Measurements from ENCODE around the gene CHST11.

Gene CHST11

DNA sequence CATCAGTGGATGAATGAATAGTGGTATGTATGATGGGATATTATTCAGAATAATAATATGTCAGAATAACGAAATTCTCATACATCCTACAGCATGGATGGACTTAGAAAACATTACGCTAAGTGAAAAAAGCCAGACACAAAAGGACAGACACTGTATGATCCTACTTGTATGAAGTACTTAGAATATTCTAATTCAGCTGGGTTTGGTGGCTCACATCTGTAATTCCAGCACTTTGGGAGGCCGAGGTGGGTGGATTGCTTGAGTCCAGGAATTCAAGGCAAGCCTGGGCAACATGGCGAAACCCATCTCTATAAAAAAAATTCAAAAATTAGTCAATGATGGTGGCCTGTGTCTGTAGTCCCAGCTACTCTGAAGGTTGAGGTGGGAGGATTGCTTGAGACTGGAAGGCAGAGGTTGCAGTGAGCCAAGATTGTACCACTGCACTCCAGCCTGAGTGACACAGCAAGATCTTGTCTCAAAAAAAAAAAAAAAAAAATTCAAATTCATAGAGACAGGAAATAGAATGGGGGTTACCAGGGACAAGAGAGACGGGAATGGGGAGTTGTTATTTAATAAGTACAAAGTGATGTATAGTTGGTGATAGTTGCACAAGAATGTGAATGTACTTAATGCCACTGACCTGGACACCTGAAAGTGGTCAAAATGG, 132.3 kb downstream of the CHST11 start:
- no peak for DNase-seq

GRCh38 chr12:104590022-104590421, 133.3 kb downstream of the CHST11 start:
- no peak for DNase-seq

GRCh38 chr12:104591257-104591885, 134.6 kb downstream of the CHST11 start:
- DNase-seq = no peak

- no peak for DNase-seq
Observed at GRCh38 chr12:104593482-104593881, 136.7 kb downstream of the CHST11 start.

DNA sequence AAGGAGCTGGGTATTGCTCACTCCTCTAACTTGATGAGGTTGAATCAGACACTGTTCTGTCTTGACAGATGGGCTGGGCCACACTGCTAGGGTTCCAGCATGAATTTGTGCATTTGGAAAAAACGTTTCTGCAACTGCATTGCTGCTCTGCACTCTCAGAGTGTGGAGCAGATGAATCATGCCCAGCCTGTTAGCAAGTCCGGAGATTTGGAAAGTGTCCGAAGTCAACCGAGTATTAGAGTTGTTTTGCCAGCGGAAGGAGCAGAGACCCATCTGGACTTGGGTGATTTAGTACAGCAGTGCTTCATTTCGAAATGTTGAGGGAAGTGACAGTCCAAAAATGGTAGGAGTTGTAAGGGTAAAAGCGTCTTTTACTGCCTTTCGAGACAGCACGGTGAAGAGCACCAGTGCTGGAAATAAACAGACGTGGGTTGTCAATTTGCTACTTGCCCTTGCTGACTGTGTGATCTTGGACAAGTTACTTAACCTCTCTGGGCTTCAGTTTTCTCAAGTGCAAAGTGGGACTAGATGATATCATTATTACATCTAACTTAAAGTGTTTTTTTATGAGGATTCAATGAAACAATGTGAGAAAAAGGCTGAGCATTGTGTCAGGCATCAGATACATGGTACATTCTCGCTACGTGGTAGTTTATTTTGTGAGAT, 139.5 kb downstream of the CHST11 start:
- DNase-seq = no peak

DNA sequence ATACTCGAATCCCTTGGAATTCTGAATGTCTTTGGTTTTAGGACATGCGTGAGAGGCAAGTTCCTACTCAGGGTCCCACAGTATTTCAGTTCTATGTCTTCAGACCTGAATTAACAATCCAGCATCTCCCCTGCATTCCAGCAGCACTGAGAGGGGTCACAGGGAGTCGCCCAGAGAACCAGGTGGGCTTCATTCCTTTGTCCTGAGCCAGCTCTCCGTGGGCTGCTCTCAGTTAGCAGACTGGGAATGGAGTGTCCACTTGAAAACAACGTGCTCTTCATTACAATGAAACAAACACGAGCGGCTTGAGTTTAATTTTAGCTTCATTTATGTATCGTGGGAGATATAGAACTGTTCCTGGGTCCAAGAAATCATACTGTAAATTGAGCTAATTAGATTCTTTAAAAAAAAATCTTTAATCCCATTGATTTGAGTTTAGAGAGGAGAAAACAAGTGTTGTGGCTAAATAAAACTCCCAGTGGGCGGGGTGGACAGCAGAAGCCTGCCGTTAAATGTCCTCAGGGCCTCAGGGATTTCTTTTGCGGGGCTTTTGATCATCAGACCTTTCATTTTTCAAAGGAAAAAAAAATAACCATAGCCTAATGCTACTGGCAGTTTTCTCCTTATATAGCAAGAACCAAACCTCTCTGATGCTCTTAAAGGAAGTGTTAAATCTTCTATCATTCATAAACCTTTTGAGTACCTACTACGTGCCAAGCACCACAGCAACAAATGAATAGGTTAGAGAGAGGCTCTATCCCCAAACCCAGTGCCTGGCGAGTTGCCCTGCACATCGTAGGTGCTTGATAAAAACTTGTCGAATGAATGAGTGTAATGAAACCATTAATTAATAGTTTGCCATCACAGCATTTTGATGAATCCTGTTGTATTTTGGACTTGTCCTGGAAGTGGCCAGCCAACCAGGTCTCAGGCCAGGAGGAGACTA, 140.4 kb downstream of the CHST11 start:
- no peak for DNase-seq

DNA sequence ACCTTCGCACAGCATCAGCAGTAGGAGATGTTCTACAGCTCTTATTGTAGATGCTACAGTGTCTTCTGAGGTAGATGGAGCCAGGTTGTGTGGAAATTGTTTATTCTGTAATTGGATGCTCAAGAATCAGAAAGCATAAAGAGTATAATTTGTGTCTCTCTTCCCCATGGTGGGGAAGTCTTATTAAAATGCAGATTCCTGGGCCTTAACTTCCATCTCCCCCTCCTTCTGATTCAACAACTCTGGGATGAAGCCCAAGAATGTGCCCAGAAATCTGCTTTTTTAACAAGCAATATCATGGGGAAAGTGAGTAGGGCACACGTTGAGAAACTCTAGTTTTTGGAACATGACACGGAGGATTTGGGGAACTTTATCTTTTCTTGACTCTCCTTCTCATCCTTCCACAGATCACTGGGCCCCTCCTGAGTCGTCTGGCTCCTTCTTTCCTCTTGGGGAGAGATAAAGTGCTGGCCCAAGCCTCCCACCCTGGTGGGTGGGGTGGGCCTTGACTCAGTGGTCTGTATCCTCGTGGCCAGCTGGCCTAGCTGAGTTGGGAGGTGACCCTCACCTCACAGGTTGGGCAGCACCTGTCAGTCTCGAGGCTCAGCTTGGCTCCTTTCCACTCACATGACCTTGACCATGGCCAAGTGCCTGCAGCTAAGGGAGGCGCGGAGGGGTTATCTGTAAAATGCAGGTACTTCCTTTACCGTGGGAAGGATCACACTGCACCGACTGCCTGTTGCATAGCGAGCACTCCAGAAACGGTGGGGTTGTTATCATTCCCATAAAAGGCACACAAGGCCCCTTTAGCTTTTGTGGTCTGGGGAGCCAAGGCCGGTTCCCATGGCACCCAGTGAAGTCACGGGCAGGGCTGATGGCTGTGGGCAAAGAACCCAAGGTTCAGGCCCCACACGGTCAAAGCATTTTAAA, 141.9 kb downstream of the CHST11 start:
- DNase-seq = no peak

DNA sequence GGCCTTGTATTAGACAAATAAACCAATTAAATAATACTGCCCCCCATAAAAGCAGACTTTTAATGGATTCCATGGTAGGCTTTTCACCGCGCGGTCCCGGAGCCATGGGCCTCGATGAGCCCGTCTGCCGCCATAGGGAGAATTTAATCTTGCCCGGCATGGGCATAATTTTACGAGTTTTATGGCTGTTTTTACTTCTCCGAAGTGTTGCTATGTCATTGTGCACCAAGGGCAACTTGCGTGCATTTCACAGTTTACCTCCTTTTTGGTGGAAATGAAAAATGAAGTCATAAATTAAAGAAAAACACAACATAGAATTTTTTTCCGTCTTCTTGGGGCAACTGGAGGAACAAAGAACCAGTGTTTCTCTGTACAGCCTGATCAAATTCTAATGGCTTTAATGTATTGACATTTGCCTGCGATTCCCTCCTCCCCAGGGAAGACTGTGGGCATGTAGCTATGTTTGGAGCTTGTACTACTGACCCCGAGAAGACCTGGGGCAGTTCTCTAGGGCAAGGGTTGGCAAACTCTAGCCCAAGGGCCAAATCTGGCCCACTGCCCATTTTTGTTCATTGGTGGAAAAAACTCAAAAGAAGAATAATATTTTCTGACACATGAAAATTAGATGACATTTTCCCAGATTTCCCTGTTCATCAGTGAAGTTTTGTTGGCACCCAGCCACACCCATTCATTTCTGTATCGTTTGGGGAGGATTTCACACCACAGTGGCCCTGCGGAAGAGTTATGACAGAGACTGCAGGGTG, 142.7 kb downstream of the CHST11 start:
- no peak for DNase-seq

DNA sequence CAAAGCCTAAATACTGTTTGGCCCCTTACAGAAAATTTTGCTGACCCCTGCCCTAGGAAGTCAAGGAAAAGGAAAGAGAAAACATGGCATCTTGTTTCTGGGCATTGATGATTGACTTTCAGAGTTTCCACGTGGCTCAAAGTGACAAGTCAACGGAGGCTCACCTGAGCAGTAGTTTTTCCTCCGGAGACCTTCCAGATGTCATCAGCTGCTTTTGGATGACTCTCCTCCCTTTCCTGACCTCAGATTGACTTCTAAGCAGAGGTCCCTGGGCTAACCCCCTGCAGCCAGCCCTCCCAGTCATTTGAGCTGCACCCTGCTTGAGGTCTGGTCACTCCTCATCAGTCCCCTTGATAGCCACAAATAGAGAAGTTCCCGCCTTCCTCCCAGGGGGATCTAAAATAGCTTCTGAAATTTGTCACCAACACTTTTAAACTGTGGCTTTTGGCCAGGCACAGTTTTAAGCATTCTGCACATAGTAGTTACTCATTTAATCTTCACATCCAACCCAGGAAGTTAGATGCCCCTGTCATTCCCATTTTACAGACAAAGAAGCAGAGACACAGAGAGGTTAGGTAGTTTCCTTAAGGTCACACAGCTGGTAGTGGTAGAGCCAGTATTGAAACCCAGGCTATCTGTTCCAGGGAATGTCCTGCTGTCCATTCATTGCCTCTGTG, 143.4 kb downstream of the CHST11 start:
- DNase-seq = no peak

DNA sequence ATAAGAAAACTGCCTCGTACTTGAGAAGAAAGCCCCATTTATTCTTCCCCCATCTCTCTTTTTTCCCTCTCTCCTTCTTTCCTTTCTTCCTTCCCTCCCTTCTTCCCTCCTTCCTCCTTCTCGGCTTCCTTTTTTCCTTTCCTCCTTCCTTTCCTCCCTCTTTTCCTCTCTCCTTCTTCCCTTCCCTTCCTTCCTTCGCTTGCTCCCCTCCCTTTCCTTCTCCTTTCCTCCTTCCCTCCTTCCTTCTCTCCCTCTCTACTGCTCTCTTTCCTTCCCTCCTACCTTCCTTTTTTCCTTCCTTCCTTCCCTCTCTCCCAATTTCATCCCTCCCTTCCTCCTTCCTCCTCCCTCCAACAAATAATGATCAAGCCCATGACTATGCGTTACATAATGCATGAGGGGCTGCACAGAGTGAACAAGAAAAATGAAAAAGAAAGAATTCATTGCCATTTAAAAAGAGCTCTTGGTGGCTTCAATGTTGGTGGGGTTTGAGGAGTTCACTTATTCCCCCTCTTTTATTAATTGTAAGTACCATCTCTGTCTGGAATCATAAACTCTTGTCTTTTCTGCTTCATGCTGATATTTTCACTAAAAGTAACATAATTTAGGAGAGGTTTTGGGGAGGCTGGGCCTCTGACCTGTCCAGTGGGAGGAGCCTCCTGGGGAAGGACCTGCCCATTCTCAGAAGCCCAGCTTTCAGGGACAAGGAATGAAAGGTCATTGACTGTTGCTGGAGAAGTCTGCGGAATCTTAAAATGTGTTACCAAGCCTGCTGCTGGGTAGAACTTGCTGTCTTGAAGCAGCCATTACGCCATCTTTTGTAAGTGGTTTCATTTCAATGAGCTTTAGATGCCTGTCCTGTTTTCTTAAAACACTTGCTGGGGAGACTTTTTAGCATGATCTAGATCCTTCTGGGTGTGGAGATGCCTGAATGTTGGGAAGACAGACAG, 144.3 kb downstream of the CHST11 start:
- DNase-seq = no peak

GRCh38 chr12:104602406-104602805, 145.7 kb downstream of the CHST11 start:
- DNase-seq = no peak

DNA sequence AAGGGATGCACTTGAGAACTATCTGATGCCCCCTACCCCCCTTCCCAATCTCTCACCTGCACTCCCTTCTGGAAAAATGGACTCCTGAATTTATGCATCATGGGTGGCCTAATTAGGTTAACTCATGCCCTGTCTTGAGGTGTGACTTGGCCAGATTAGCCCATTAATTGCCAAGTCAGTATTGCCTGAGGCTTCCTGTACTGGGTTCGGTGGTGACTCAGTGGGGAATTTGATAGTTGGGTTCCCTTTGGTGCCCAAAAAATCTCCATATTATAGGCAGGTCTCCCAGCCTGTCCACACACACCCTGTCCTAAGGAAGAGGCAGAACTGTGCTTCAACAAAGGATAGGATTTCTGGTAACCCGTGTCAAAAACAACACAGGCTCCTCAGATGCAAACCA, 146.1 kb downstream of the CHST11 start:
- no peak for DNase-seq

GRCh38 chr12:104603545-104603973, 146.8 kb downstream of the CHST11 start:
- no peak for DNase-seq

DNA sequence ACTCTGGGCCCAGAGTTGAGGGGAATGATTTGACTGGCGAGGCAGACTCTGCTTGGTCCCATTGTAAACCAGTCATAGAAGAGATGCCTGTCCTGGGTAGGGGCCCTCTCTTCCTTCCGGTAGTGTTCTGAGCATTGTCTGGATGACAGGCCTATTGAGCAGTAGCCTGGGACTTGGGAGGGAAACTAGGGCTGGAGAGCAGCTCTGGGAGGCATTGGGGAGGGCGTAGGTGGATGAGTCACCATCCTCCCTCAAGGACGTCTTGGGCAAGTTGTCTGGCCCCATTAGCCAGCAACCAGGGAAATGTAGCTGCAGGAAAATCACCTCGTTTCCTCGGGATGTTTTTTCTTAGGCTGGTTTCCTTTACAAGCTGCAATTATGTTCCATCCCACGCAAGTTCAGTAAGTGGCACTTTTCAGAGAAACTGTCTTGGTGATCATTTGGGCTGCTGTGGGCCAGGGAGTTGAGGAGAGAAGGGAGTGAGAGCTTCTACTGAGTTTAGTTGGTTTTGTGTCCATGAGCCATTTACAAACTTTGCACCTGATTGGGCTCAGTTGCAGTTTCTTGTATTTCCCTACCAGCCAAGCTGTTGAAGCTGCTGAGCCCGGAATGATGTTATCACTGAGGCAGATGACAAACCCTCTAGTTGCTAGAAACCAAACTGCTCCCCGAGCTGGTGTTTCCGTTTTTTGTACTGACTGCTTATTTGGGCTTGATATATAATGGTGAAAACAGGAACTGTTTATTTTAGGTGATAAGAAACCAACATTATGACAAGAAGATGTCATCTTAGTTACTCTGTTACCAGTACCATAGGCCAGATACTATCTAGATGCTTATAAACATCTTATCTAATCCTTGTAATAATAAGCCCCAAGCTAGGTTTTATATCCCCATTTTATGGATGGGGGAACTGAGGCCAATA, 147.6 kb downstream of the CHST11 start:
- DNase-seq = peak; percentile 28

DNA sequence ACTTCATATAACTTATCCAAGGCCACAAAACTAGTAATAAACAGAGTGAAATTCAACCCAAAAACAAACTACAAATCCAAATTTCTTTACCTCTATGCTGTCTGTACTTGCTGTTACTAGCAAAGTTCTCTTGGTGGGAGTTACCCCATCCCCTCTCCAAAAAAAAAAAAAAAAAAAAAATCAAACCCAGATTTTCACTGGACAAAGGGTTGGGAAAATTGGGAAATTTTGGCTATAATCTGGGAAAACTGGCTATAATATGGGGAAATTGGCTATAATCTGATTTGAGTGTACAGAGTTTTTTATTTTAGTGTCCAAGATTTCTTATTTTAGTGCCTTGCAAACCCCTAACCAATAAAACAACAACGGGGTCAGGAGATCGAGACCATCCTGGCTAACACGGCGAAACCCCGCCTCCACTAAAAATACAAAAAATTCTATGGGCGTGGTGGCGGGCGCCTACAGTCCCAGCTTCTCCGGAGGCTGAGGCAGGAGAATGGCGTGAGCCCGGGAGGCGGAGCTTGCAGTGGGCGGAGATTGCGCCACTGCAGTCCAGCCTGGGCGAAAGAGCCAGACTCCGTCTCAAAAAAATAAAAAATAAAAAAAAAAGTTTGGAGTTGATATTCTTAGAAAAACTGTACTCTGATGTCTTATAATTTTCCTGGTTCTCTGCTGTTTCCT, 148.4 kb downstream of the CHST11 start:
- DNase-seq = no peak

GRCh38 chr12:104605685-104606084, 148.9 kb downstream of the CHST11 start:
- DNase-seq = no peak

DNA sequence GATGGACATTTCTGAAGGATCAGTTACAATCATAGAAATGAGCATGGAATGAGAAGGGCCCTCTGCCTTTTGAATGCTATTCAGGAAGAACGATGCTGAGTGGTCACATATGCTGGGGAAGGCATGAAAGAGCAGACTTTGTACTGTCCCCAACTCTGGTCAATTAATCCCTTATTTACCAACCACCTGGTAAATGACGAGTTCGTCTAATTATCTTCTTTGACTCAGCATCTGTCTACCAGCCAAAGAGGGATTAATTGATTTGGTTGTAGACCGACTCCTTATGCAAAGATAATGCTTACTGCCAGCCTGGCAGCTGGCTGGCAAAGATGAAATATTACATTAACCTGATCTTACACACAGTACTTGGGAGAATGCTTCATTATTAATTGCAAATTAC, 152.2 kb downstream of the CHST11 start:
- no peak for DNase-seq

DNA sequence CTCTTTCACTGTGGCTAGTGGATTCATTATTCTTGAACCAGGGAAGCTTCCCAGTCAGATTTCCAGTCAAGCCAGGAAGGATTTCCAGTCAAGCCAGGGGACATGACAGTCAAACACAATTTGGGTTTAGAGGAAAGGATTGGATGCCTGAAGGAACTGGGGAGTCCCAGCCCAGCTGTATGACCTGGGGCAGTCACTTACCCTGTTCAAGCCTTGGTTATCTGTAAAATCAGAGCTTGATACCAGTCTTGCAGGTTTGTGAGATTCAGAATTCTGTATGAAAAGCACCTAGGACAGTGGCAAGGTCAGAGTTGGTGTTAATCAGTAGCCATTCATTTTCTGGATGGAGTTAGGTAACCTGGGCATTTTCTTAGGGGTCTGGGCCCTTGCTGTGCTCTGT, 152.7 kb downstream of the CHST11 start:
- DNase-seq = no peak
